ENCODE results near the gene TAF5L.
"Not testable (repeated sequence)": the region's sequence is repeated elsewhere in the genome, so short reads cannot be mapped to it uniquely, and the experiment has no call there.

DNA sequence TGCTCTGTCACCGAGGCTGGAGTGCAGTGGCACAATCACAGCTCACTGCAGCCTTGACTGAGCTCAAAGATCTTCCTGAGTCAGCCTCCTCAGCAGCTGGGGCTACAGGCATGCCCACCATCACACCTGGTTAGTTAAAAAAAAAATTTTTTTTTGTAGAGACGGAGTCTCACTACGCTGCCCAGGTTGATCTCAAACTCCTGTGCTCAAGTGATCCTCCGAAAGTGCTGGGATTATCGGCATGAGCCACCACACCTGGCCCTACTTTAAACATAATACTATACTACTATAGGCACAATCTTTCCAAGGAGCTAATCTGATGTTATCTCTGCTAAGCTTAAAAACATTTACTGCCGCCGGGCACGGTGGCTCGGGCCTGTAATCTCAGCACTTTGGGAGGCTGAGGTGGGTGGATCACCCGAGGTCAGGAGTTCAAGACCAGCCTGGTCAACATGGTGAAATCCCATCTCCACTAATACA lies 3.2 kb downstream of the TAF5L start:
- TF ChIP-seq, protein P1, sequence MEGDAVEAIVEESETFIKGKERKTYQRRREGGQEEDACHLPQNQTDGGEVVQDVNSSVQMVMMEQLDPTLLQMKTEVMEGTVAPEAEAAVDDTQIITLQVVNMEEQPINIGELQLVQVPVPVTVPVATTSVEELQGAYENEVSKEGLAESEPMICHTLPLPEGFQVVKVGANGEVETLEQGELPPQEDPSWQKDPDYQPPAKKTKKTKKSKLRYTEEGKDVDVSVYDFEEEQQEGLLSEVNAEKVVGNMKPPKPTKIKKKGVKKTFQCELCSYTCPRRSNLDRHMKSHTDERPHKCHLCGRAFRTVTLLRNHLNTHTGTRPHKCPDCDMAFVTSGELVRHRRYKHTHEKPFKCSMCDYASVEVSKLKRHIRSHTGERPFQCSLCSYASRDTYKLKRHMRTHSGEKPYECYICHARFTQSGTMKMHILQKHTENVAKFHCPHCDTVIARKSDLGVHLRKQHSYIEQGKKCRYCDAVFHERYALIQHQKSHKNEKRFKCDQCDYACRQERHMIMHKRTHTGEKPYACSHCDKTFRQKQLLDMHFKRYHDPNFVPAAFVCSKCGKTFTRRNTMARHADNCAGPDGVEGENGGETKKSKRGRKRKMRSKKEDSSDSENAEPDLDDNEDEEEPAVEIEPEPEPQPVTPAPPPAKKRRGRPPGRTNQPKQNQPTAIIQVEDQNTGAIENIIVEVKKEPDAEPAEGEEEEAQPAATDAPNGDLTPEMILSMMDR (IDR thresholded peaks at IDR 0.05): not testable (repeated sequence)
- TF ChIP-seq POLR2A (IDR thresholded peaks at IDR 0.05): not testable (repeated sequence)
